ENCODE measurements around the gene GPR33. TPM values are rescaled to one million over a fixed set of nuclear protein-coding genes. Genes with fewer than 3 reads are reported as not detected.

Gene GPR33
- total RNA-seq (2021; ENCODE audit: unreplicated experiment) (not detected), Bru-seq, nascent RNA (not detected), BruChase-seq, experiment 1, labeled RNA remaining after a 6-hour chase (not detected), BruChase-seq, experiment 2, labeled RNA remaining after a 2-hour chase (not detected)
- polyA plus RNA-seq (2012) = not detected in 2 replicates
- long read RNA-seq = 0 reads

GRCh38 chr14:31487886-31488285 is at the start of gene GPR33:
Gene GPR33 (minus strand): TSS chr14:31488039. CDS start chr14:31483965, 4,074 bp downstream.
- Histone ChIP-seq H3K9me3 (ENCODE audit: control insufficient read depth in 1 of 2, insufficient read depth in 1 of 2, low read depth in 1 of 2, low read length in 2 of 2) (no peaks in the 10 kb centered on the region), H3K27me3 (ENCODE audit: insufficient read depth, low read length) (no peaks in the 10 kb centered on the region)
- RAD21 ChIA-PET (ENCODE audit: low non-redundant PET in 1 of 2, low total read pairs in 2 of 2, uncharacterized antibody in 2 of 2, unreplicated experiment in 2 of 2) = no interaction called here

More at GRCh38 chr14:31487886-31488285, at the start of gene GPR33:
- BruUV-seq (replicated peaks) = no TSS peak
- no peak within 1 kb of the TSS for H2AFZ ChIP-seq (ENCODE audit: low read depth, low read length, poor library complexity, severe bottlenecking)
- POLR2A ChIA-PET = no interaction called here
- no peaks in the 10 kb centered on the region for H3K36me3 ChIP-seq (ENCODE audit: control insufficient read depth in 1 of 2, insufficient read depth in 2 of 2, low read length in 2 of 2)
- H3K4me2 ChIP-seq (ENCODE audit: low read length) = no peak within 1 kb of the TSS
- no peak within 1 kb of the TSS for H3K4me3 ChIP-seq (replicated peaks in 1 of 2; ENCODE audit: low read depth in 1 of 2, low read length in 2 of 2)
- no peaks in the 10 kb centered on the region for H3K79me2 ChIP-seq (ENCODE audit: insufficient read depth, low read length)
- no peaks in the 10 kb centered on the region for H3K9me2 ChIP-seq (ENCODE audit: insufficient read depth)
- no peak within 1 kb of the TSS for H3K9ac ChIP-seq (ENCODE audit: low read length)
- peaks cover 0 to 3% of the 10 kb centered on the region in 2 experiments; a peak in 1 of 4 replicates for H3K4me1 ChIP-seq (ENCODE audit: control insufficient read depth in 1 of 2, insufficient read depth in 2 of 2, low read length in 2 of 2)
- no peaks in the 10 kb centered on the region for H4K20me1 ChIP-seq (ENCODE audit: insufficient read depth)
- ATAC-seq = no peak
- DNase-seq (ENCODE audit: low read depth, low spot score) = no peak
- CTCF ChIA-PET = interaction anchor here (1.7 kb wide), 1 partner anchor 23 kb away, joined by 5 read pairs; no protein-coding TSS in a partner anchor
- H3K27ac ChIP-seq (ENCODE audit: low read depth, low read length) = no peak within 1 kb of the TSS
- TF ChIP-seq FOSL1 (IDR thresholded peaks at IDR 0.05; ENCODE audit: low read depth) (no peak), POLR2A (IDR thresholded peaks at IDR 0.05; ENCODE audit: borderline replicate concordance, extremely low read depth, insufficient read depth, insufficient read length) (no peak), MAX (IDR thresholded peaks at IDR 0.05) (no peak), TCF7L2 (IDR thresholded peaks at IDR 0.05; ENCODE audit: borderline replicate concordance, extremely low read depth, insufficient read depth, insufficient read length) (no peak), SP1 (IDR thresholded peaks at IDR 0.05; ENCODE audit: low read depth) (no peak), ZNF274 (IDR thresholded peaks at IDR 0.05; ENCODE audit: low read depth, low read length) (no peak), SIN3A (IDR thresholded peaks at IDR 0.05; ENCODE audit: low read depth) (no peak), EZH2phosphoT487 (IDR thresholded peaks at IDR 0.05; ENCODE audit: borderline replicate concordance) (no peak), JUND (IDR thresholded peaks at IDR 0.05) (no peak), EZH2 (IDR thresholded peaks at IDR 0.05) (no peak), SRF (IDR thresholded peaks at IDR 0.05; ENCODE audit: low read depth) (no peak), CEBPB (IDR thresholded peaks at IDR 0.05; ENCODE audit: low read depth) (no peak), CBX3 (IDR thresholded peaks at IDR 0.05; ENCODE audit: low read depth) (no peak), CTCF (IDR thresholded peaks at IDR 0.05 in 2 of 3, conservative IDR thresholded peaks at IDR 0.05 in 1 of 3; ENCODE audit: borderline replicate concordance in 1 of 3, insufficient read depth in 1 of 3, low read depth in 2 of 3, low read length in 2 of 3) (no peak), ATF3 (IDR thresholded peaks at IDR 0.05) (no peak), YY1 (IDR thresholded peaks at IDR 0.05; ENCODE audit: extremely low read depth, insufficient replicate concordance, low read depth, low read length) (no peak), ELF1 (IDR thresholded peaks at IDR 0.05; ENCODE audit: borderline replicate concordance, low read depth) (no peak)
- intact Hi-C loops (cut with micrococcal nuclease) = no loop called here
